NCI-H446 treated with DMSO at 0.1 percent for 48 hours (cell line): Measurements from ENCODE around the gene THAP12.
"Not testable (repeated sequence)": the region's sequence is repeated elsewhere in the genome, so short reads cannot be mapped to it uniquely, and the experiment has no call there.

ENCODE experiments used
- DNase-seq: peaks from one replicate; lab custom pipeline; 2025; lab: John Stamatoyannopoulos, UW

Gene THAP12

DNA sequence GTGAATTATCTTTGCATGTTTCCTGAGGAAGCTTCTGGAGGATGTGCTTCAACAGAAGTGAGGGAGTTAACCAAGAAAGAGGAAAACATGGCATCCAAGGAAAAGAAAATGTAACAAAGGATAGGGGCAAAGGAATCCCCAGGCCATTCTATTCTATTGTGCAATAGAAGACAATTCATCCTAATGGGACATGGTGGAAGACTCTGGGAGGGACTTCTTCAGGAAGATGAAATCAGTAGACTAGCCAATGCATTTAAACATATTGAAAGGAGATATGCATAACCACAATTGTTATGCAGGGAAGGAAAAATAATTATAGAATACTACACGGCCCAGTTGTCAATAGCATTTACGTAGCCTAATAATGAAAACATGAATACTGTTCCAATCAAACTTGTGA is 55.7 kb downstream of the THAP12 start:
- no peak for DNase-seq

DNA sequence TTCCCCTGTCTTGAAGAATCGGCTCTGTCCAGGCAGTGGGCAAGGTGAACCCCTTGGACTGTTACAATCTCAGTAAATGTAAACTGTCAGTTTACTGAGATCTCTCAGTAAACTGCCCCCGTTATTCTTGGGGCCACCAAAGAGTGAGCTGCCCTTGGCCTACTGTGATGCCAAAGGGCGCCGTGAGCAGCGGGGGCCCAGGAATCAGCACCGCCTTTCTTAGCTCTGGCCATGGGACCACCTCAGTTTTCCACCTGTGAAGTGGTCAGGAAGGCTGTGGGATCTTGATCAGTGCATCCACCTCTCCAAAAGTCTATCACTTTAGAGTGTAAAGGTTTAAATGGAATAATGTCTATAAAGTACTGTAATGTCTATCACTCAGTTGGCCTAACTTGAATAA is 57.1 kb downstream of the THAP12 start:
- no peak for DNase-seq

DNA sequence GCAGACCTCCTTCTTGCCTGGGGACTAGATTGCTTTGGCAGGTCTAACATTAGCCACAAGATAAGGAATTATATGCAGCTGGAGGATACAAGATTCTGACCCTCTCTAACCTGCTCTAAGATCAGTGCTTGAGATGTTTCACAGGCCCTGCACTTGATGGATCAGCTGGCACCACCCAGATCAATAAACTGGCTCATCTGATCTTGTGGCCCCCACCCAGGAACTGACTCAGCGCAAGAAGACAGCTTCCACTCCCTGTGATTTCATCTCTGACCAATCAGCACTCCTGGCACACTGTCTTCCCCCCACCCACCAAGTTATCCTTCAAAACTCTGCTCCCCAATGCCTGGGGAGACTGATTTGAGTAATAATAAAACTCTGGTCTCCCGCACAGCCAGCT is 57.6 kb downstream of the THAP12 start:
- DNase-seq = not testable (repeated sequence)

DNA sequence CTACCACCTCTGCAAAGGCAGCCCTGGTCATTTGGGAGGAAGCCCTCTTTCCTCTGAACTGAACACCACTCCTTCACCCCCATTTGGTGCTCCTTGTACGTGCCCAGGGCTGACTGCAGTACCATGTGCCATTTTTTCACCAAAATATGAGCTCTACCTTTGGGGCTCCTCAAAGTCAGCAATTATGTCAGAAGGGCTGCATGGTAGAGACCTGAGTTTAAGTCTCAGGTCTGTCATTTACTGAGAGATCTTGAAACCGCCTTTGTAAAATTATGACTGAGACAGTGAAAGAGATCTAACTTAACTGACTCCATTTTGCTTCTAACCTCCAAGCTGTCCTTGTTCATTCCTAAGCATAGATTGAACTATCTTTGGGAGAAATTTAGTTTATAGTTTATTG is 58.0 kb downstream of the THAP12 start:
- no peak for DNase-seq

DNA sequence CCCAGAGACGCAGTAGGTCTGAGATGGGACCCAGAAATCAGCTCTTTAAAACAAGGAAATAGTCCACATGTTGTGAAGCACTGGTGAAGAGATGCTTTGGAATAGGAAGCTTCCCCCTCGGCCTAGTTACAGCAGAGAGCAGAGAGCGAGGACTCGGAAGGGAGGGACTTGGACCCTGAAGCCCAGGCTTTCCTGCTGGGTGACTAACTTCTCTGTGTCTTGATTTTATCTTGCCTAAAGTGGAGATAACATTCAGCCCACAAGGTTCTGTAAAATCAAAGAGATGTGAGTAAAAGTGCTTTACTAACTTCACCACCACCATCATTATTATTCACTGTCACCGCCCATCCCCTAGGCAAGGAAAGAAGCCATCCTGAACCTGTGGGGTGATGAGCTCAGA is 58.4 kb downstream of the THAP12 start:
- no peak for DNase-seq

DNA sequence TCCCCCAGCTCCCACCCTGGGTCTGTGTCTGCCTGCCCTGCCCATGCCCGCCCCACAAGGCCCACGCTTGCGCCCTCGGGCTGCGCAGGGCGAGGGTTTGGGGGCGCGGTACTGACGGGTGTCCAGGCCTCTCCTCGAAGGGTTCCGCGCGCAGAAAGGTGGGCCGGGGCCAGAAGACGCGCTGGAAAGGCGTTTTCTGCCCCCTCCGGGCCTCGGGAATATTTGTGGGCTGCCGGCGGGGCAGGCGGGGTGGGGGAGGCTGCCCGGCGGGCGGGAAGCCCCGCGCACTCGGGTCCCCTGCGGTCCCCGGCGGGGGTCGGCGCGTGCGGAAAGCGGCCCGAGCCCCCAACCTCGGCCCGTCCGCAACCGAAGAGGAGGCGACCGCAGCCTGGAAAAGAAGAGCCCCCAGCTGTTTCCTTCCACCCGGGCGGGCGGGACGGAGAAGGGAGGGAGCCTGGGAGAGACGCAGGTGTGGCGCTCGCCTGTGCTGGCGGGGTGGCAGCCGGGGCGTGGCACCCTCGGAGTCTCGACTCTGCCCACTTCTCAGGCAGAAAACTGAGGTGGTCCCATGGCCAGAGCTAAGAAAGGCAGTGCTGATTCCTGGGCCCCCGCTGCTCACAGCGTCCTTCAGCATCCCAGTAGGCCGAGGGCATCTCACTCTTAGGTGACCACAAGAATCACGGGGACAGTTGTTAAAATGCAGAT is 59.0 kb downstream of the THAP12 start:
- DNase-seq = no peak

DNA sequence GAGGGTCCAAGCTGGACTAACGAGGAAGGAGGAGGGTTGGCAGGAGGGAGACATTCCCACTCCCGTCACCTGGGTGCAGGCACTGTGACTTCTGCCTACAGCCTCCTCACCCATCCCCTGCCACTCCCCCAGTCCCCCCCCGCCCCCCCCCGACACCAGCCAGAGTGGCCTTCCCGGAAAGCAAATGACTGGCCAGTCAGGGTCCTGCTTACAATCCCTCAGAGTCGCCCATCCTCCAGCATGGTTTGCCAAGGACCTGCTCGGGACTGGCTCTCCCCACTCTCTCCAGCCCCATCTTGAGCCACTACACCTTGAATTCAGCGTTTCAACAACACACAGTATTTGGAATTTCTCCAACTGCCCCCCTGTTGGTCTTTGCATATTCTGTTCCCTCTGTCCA is 59.6 kb downstream of the THAP12 start:
- no peak for DNase-seq

DNA sequence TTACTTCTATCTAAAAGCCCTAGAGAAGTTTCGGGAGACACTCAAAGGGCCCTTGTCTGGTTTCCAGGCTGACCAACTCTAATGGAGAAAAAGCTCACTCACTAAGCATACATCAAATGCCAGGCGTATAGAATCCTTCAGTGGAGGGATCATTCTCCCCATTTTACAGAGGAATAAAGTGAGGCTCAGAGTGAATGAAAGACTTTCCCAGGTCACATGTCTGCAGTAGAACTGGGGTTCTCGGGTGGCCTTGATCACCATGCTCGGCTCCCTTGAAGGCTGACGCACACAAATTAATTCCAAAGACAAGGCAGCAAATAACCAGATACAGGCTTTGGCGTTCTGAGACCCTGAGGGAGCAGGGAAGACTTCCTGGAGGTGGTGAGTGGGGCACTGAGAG is 60.0 kb downstream of the THAP12 start:
- no peak for DNase-seq

DNA sequence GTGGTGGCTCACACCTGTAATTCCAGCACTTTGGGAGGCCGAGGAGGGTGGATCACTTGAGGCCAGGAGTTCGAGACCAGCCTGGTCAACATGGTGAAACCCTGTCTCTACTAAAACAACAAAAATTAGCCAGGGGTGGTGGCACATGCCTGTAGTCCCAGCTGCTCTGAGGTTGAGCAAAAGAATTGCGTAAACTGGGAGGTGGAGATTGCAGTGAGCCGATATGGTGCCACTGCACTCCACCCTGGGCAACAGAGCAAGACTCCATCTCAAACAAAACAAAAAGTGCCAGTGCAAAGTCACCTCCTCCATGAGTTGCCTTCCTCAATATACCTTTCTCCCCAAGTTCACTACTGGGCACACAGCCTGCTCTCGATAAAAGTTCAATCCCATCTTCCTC is 61.1 kb downstream of the THAP12 start:
- DNase-seq = not testable (repeated sequence)

DNA sequence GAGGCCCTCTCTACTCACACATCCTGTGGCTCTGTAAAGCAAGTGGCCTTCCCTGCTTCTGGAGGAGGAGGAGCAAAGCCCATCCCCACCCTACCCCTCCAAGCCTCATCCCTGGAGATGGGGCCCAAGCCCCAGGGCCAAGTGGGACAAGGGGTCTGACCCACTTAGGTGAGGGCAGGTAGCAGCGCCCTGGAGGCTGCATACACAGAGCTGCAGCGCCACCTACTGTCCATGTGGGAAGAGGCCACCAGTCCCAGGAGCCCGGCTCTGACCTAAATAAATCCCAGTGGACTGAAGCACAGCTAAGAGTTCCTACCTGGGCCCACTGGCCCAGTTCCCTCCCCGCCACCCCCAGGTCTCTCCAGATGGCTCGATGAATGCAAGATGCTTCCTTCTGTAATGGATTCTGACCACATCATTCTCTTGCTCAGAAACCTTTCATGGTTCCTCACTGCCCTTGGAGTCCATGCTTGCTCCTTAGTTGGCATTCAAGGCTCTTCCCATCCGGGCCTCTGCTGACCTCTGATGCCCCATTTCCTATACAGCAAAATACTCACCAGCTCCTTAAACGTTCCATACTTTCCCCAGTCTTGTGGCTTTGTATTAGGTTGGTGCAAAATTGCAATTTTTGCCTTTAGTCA is 62.1 kb downstream of the THAP12 start:
- peak; percentile 21 for DNase-seq

DNA sequence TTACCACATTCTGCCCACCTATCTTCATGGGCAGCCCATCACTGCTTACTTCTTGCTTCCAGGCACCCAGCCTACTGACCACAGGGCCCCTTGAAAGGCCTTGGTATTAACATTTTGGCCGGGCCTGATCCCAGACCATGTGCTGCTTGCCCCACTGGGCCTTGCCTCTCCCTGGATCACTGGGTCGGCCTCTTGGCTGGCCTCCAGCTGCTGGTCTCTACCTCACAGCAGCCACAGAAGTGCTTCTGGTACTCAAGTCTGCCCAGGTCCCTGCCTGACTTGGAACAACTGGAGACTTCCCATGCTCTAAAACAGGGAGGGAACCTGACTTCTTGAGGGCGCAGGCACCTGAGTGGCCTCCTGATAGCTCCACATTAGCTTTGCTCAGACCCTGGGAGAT is 63.6 kb downstream of the THAP12 start:
- DNase-seq = no peak

DNA sequence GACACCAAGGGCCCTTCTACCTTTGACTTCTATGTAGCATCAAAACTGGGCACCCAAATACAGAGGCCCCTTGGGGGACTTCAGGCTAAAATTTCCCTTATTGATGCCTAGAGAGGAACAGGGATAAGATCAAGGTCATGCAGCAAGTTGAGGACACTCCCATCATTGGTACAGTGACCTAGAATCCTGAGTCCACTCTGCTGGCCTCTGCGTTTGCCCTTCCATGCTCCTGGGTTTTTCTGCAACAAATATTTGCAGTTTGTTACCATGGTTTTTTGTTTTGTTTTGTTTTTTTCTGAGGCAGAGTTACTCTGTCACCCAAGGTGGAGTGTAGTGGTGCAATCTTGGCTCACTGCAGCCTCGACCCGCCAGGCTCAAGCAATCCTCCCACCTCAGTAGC is 64.2 kb downstream of the THAP12 start:
- no peak for DNase-seq

DNA sequence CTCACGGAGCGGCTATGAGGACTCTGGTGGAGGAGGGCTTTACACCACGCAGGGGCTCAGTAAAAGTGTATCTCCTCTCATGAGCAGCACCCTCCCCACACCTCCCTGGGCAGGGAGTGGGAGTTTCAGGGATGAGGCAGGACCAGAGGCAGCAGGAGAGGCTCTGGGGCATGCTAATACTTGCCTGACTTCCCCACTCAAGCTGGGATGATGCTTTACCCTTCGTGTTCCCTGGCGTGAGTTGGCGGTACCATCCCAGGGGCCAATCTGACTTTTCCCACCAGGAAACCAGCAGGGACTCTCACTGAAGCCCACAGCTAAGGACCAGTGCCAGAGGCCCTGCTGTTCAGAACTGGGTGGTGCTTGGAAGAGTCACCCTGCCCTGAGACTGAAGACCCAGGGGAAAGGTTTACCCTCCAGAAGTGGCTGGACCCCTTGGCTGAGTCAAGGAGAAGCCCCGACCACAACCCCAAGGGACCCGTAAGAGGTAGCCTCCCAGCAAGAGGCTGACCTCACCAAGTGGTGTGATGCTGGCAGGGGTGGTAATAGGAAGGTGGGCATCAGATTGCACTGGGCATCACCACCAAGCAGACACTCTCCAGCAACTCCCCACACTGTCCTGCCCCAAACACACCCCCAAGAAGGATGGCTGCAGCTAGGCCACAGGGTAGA is 65.6 kb downstream of the THAP12 start:
- DNase-seq = no peak

DNA sequence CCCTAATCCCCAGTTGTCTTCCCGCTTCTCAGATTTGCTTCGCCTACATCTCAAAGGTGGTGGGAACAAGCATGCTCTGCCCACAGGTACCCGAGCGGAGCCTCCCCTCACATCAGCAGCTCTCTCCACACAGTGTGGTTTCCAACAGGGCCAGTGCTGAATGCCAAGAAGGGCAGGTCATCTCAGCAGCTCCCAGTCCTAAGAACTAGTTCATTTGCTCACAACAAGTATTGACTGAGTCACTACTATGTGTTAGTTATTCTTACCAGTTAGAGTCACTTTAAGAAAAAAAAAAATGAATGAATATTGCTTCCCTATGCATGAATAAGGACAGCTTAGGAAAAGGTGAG is 66.2 kb downstream of the THAP12 start:
- no peak for DNase-seq

DNA sequence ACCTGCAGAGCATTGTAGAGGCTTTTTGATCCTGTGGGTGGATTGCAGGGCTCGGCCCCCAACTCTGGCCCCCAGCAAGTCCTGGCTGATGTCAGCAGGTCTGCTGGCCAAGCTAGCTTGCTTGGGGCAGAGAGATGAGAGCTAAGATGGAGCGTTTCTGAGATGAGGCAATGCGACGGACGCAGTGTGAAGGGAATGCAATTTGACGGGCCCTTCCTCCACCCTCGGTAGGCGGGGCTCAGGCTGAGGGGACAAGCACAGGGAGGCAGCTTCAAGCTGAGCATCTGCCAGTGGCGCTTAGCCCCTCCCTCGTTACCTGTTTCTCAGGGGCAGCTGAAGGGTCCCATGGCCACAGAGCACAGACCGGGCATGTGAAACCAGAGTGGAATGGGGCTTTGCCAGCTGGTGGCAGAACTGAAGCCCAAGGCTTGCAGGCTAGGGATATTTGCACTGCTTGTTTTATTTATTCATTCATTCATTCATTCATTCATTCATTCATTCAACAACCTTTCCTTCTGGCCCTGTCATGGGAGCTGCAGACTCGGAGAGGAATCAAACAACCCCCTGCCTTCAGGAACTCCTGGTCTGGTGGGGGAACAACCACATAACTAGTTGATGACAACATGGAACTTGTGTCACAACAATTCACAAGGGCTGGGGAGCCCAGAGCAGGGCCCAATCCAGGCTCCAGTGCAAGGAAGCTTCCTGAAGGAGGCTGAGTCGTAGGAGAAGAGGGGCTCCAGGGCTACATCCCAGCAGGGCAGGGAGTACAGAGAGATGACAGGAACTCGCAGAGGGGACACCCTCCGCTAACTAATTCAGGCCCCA is 66.8 kb downstream of the THAP12 start:
- DNase-seq = no peak

DNA sequence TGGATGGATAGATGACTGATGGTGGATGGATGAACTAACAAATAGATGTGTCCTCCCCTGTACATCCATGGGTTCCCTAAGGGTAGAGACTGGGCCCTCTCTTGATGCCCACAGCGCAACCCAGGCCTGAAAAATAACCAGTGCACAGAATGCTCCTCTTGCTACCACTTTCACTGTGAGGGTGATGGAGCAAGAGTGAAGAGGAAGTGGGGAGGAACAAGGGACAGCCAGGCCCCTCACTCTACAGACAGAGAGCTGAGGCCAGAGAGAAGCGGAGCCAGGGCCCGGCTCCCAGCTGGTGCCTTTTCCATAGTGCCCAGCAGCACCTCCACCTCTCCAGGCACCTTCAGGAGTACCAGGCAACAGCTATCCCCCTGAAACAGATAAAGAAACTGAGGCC is 67.7 kb downstream of the THAP12 start:
- no peak for DNase-seq

DNA sequence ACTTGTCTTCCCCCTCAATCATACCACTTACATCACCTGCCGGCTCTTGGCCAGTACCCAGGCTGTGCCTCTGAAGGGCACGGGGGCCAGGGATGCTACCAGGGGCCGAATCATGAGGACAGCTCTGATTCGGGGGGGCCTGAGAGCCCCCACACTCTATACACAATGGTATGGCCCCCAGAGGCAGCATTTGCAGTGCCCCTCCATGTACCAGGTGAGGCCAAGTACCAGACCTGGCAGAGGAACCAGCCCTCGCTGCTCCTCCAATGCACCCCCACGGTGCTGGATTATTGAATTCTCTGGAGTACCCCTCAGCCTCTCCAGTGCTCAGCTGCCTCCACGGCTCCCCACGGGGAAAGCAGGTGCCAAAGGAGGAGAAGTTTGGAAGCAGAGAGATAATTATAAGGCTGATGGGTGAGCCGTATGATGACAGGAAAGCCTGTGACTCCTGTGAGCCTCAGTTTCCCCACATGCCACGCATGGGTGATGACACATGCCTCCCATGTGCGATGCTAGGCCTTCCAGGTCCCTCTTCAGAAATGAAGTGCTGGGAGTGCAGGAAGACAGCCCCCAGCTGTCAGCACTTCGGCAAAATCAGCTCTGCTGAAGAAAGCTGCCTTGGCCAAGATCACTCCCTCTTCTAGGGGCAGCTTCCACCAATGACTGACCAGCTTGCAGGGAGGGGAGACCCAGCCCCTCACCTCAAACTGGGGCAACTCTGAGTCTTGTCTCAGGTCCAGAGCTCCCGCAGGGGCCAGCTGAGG is 69.9 kb downstream of the THAP12 start:
- no peak for DNase-seq

DNA sequence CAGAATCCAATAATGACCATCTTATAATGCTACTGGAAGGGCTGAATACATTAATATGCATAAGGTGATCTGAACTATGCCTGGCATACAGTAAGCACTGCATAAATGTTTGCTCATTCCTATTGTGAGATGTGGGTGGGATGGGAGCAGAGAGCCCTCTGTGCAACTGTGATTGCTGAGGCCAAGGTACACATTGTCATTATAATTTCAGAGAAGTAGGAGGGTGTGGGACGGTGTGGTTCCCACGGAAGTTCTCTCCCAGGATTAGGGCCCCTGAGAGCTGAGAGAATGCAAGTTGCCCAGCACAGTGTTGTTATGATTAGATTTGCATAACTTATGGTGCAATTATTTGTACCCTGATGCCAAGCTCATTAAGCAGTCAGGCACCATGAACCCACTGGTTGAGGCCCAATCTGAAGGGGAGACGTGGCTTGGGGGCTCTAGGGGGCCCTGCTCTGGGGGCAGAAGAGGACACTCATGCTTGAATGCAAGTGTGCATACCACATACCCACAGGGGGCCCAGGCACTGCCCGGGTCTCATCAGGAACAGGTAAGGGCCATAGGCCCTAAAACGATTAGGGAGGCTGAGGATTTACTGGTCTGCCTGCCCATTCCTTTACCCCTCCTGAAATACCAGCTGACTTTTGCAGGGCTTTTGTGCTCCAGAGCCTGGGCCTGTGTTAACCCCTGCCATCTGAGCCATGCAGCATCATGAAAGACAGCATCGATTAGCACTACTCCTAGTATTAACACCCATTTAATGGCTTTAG is 72.8 kb downstream of the THAP12 start:
- DNase-seq = no peak

DNA sequence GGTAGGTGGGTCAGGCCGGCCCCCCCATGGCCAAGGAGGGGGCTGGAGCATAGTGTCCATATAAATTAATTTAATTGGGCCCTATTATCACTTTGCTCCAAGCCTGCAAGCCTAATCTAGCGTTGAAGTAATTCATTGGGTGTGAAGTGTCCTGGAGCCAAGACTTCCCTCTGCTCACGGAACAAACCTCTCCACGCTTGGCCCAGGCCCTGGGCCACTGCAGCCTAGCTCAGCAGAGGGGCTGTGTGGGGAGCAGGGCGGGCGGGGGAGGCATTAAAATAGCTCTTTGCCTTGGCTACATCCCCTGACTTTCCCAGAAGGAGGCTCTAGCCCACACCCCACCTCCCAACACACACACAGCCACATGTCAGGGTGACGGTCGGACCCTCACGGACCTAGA is 73.5 kb downstream of the THAP12 start:
- DNase-seq = no peak

DNA sequence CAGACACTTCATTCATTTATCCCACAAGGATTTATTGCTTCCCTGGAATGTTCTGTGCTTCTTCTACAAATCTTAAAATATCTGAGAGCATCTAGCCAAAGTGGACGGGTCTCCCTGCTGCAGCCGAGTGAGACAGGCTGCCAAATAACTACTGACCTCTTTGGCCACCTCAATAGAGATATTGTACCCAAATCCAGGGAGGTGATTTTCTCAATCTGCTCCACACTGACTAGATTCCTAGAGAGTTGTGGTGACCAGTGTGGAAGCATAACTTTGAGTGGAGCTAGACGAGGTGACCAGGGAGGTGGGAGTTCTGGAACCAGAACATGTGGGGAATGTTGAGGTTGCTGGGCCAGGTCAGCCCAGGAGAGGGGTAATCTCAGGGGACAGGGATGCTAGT is 77.5 kb downstream of the THAP12 start:
- DNase-seq = no peak

DNA sequence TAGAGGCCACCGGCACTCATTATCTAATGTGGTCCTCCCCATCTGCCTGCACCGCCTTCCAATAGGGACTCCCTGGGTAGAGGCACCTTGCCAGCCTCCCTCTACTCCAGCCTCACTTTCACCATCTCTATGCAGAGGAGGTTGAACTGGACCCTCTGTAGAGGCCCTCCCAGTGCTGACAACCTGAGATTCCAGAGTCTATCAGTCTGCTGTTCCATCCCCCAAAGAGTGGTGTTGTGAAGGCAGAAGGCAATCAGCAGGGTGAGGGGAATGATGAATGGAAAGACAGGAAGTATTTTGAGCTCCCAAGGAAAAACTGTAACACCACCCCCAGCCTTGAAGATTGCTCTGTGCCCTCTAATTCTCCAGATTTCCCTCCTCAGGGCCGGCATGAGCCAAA is 77.9 kb downstream of the THAP12 start:
- DNase-seq = peak; percentile 49
